Peyer's patch (tissue), 4 donors: ENCODE results near the gene CLBA1.

Experiments
- POLR2A ChIP-seq, 2 donors: fragments of 450-650 bp; IDR thresholded peaks; one replicate each; pipeline ENCODE4 v1.5.1; 2017; ENCODE audit warnings: antibody characterized with exemption in 2 of 2, mild to moderate bottlenecking in 2 of 2, moderate library complexity in 2 of 2
- TF ChIP-seq, protein P1 (sequence below), 6 experiments: fragments of 450-650 bp in 4 of 6; fragments of 200-600 bp in 2 of 6; sonication (generic) in 1 of 6; IDR thresholded peaks; one replicate each; pipeline ENCODE4 v1.5.1; 2017 to 2019; ENCODE audit warnings: antibody characterized with exemption in 6 of 6, mild to moderate bottlenecking in 3 of 6, moderate library complexity in 1 of 6

DNA sequence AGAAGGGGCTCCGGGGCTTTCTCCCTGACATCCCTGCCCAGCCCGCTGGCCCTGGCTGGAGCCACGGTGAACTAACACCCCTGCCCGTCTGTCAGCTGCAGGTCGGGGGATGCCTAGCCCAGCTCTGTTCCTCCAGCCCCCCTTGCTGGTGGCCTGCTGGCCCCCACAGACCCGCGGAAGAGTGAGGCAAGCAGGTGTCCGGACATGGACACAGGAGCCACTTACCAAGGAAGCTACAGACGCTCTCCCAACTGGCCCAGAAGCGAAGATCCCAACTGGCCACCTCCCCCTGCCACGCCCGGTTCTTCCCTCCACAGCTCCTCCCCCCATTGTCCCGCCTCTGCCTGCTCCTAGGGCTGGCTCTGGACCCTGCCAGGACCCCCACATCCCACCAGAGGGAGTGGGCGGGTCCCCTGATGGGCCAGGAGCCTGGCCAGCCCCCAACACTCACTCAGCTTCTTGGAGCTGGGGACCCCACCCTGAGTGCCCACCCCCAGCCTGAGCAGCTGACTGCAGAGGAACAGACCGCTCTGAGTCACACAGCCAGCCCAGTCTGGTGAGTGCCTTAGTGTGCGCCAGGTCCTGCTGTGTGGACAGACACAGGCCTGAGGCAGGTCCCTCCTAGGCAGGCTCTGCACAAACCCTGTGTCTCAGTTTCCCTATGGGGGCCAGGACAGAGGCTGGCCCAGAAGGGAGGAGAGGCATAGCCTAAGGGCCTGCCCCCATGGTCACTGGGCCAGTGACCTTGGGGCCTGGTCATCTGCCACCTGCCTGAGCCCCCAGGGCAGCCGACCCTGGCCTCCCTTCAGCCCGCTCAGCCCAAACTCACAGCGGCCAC lies 15.1 kb upstream of the CLBA1 start:
- TF ChIP-seq, protein P1, sequence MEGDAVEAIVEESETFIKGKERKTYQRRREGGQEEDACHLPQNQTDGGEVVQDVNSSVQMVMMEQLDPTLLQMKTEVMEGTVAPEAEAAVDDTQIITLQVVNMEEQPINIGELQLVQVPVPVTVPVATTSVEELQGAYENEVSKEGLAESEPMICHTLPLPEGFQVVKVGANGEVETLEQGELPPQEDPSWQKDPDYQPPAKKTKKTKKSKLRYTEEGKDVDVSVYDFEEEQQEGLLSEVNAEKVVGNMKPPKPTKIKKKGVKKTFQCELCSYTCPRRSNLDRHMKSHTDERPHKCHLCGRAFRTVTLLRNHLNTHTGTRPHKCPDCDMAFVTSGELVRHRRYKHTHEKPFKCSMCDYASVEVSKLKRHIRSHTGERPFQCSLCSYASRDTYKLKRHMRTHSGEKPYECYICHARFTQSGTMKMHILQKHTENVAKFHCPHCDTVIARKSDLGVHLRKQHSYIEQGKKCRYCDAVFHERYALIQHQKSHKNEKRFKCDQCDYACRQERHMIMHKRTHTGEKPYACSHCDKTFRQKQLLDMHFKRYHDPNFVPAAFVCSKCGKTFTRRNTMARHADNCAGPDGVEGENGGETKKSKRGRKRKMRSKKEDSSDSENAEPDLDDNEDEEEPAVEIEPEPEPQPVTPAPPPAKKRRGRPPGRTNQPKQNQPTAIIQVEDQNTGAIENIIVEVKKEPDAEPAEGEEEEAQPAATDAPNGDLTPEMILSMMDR (IDR thresholded peaks at IDR 0.05) = no peak
- no peak for TF ChIP-seq POLR2A (IDR thresholded peaks at IDR 0.05)
